ENCODE measurements around the gene NAV2. TPM values are rescaled to one million over a fixed set of nuclear protein-coding genes. Genes with fewer than 3 reads are reported as not detected.

The NAV2 gene
- total and polyA plus RNA-seq, 3 donors from 2014 or later: 3.4 to 6.0 (median 3.9) TPM

GRCh38 chr11:19938169-19938856 lies 225.7 kb downstream of the NAV2 start:
- 66% methylated on average over 10 of the region's 10 CpGs for WGBS, 2 donors
- peak; percentile 70 for DNase-seq
- H3K4me1 ChIP-seq: no peaks in the 10 kb centered on the region
- no peaks in the 10 kb centered on the region for H3K9me3 ChIP-seq
- H3K36me3 ChIP-seq (ENCODE audit: low read depth, missing control alignments): no peaks in the 10 kb centered on the region
- no peak overlapping the region for H3K27ac ChIP-seq
- intact Hi-C loops (cut with DNase I; ENCODE audit: low total_unique reads): no loop called here
- H3K4me3 ChIP-seq: no peak overlapping the region
- no peaks in the 10 kb centered on the region for H3K27me3 ChIP-seq
- TF ChIP-seq CTCF (IDR thresholded peaks at IDR 0.05) (peak; percentile 41 to 78 (median 51)), POLR2A (IDR thresholded peaks at IDR 0.05) (no peak)

GRCh38 chr11:19938866-19939265 lies 226.2 kb downstream of the NAV2 start:
- Histone ChIP-seq H3K4me3 (no peak overlapping the region), H3K4me1 (no peaks in the 10 kb centered on the region), H3K9me3 (no peaks in the 10 kb centered on the region), H3K36me3 (ENCODE audit: low read depth, missing control alignments) (no peaks in the 10 kb centered on the region), H3K27ac (no peak overlapping the region), H3K27me3 (no peaks in the 10 kb centered on the region)
- TF ChIP-seq CTCF (IDR thresholded peaks at IDR 0.05) (no peak), POLR2A (IDR thresholded peaks at IDR 0.05) (no peak)
- 79 to 85% methylated on average over 4 of the region's 4 CpGs for WGBS, 2 donors
- no peak for DNase-seq
- intact Hi-C loops (cut with DNase I; ENCODE audit: low total_unique reads): no loop called here

GRCh38 chr11:19939415-19939929 lies 226.8 kb downstream of the NAV2 start:
- DNase-seq: no peak
- Histone ChIP-seq H3K4me3 (no peak overlapping the region), H3K27ac (no peak overlapping the region), H3K4me1 (no peaks in the 10 kb centered on the region), H3K36me3 (ENCODE audit: low read depth, missing control alignments) (no peaks in the 10 kb centered on the region), H3K9me3 (no peaks in the 10 kb centered on the region), H3K27me3 (no peaks in the 10 kb centered on the region)
- intact Hi-C loops (cut with DNase I; ENCODE audit: low total_unique reads): no loop called here
- no peak for TF ChIP-seq POLR2A (IDR thresholded peaks at IDR 0.05)
- no peak for TF ChIP-seq CTCF (IDR thresholded peaks at IDR 0.05)
- 92 to 95% methylated on average over 9 of the region's 9 CpGs for WGBS, 2 donors

GRCh38 chr11:19940831-19941230 lies 228.2 kb downstream of the NAV2 start:
- Histone ChIP-seq H3K27ac (no peak overlapping the region), H3K4me3 (no peak overlapping the region), H3K4me1 (no peaks in the 10 kb centered on the region), H3K36me3 (ENCODE audit: low read depth, missing control alignments) (no peaks in the 10 kb centered on the region), H3K9me3 (no peaks in the 10 kb centered on the region), H3K27me3 (no peaks in the 10 kb centered on the region)
- intact Hi-C loops (cut with DNase I; ENCODE audit: low total_unique reads): loop anchor here (10.0 kb wide), 1 partner anchor 194 kb away; no protein-coding TSS in a partner anchor
- 89 to 90% methylated on average over 6 of the region's 6 CpGs for WGBS, 2 donors
- no peak for DNase-seq
- TF ChIP-seq POLR2A (IDR thresholded peaks at IDR 0.05) (no peak), CTCF (IDR thresholded peaks at IDR 0.05) (no peak)

GRCh38 chr11:19946681-19947080 lies 234.0 kb downstream of the NAV2 start:
- no peaks in the 10 kb centered on the region for H3K4me1 ChIP-seq
- no peak overlapping the region for H3K27ac ChIP-seq
- H3K4me3 ChIP-seq: no peak overlapping the region
- H3K36me3 ChIP-seq (ENCODE audit: low read depth, missing control alignments): no peaks in the 10 kb centered on the region
- DNase-seq: no peak
- H3K27me3 ChIP-seq: no peaks in the 10 kb centered on the region
- WGBS, 2 donors: 58 to 75% methylated on average over 1 of the region's 1 CpG
- TF ChIP-seq CTCF (IDR thresholded peaks at IDR 0.05): no peak
- TF ChIP-seq POLR2A (IDR thresholded peaks at IDR 0.05): no peak
- intact Hi-C loops (cut with DNase I; ENCODE audit: low total_unique reads): loop anchor here (10.0 kb wide), 1 partner anchor 188 kb away; no protein-coding TSS in a partner anchor
- H3K9me3 ChIP-seq: no peaks in the 10 kb centered on the region

Data from testis (tissue), 3 donors.